Chondrocyte (in vitro differentiated cells): ENCODE results near the gene URB1. TPM values are rescaled to one million over a fixed set of nuclear protein-coding genes. Genes with fewer than 3 reads are reported as not detected.
A peak's percentile ranks its signal among the peaks of the same experiment; 100 is the strongest.

Source experiments
- DNase-seq: peaks from one replicate; pipeline ENCODE4 v3.0.0; 2021; ENCODE audit warnings: mixed read lengths, low spot score
- H3K27ac Mint-ChIP-seq: one replicate; pipeline ENCODE4 v1.8.0; 2021; ENCODE audit warnings: mild to moderate bottlenecking, moderate library complexity, mixed read lengths; ENCODE audit not compliant: unreplicated experiment
- H3K27me3 Mint-ChIP-seq: 2 replicates; pipeline ENCODE4 v1.8.0; 2021; ENCODE audit warnings: low read depth, mixed read lengths
- H3K36me3 Mint-ChIP-seq: 2 replicates; pipeline ENCODE4 v1.8.0; 2021; ENCODE audit warnings: low read depth, mixed read lengths
- H3K4me1 Mint-ChIP-seq: 2 replicates; pipeline ENCODE4 v1.8.0; 2021; ENCODE audit warnings: low read depth, mild to moderate bottlenecking, mixed read lengths
- H3K4me3 Mint-ChIP-seq: one replicate; pipeline ENCODE4 v1.8.0; 2021; ENCODE audit warnings: mild to moderate bottlenecking, moderate library complexity, mixed read lengths; ENCODE audit not compliant: unreplicated experiment
- H3K9me3 Mint-ChIP-seq: 2 replicates; pipeline ENCODE4 v1.8.0; 2021; ENCODE audit warnings: low read depth, mixed read lengths
- CTCF ChIP-seq: fragments of 200-600 bp; sonication (generic); IDR thresholded peaks from 2 replicates; pipeline ENCODE4 v1.5.0; 2021; ENCODE audit warnings: antibody characterized with exemption, mild to moderate bottlenecking, moderate library complexity
- total RNA-seq: library from RNA; stranded (reverse); gene quantifications from 3 replicates; pipeline ENCODE4 v1.2.1, GENCODE V29; 2021

The URB1 gene
- total RNA-seq, 1 donor from 2014 or later = 15.1 TPM

- peaks cover 60% of the 10 kb centered on the region for H3K36me3 Mint-ChIP-seq
- H3K9me3 Mint-ChIP-seq = peaks cover 17% of the 10 kb centered on the region
Measured at GRCh38 chr21:32346951-32347350, 45.9 kb downstream of the URB1 start.

GRCh38 chr21:32340863-32341848 is 51.7 kb downstream of the URB1 start:
- TF ChIP-seq CTCF = no peak
- Mint-ChIP-seq H3K27me3 (no peaks in the 10 kb centered on the region), H3K4me1 (peaks cover 33% of the 10 kb centered on the region), H3K4me3 (no peak overlapping the region), H3K36me3 (peaks cover 49% of the 10 kb centered on the region), H3K27ac (peak overlapping the region; percentile 58), H3K9me3 (peaks cover 17% of the 10 kb centered on the region)
- DNase-seq = no peak

More at GRCh38 chr21:32346951-32347350, 45.9 kb downstream of the URB1 start:
- Mint-ChIP-seq H3K27ac (no peak overlapping the region), H3K4me1 (no peaks in the 10 kb centered on the region), H3K27me3 (no peaks in the 10 kb centered on the region), H3K4me3 (no peak overlapping the region)
- no peak for DNase-seq
- no peak for TF ChIP-seq CTCF

GRCh38 chr21:32338209-32338921 is 54.4 kb downstream of the URB1 start:
- no peaks in the 10 kb centered on the region for H3K27me3 Mint-ChIP-seq
- peaks cover 49% of the 10 kb centered on the region for H3K4me1 Mint-ChIP-seq
- H3K27ac Mint-ChIP-seq = peak overlapping the region; percentile 42
- DNase-seq = no peak
- peaks cover 2% of the 10 kb centered on the region for H3K9me3 Mint-ChIP-seq
- H3K36me3 Mint-ChIP-seq = peaks cover 35% of the 10 kb centered on the region
- TF ChIP-seq CTCF = no peak
- H3K4me3 Mint-ChIP-seq = no peak overlapping the region

- DNase-seq = no peak
- Mint-ChIP-seq H3K27me3 (no peaks in the 10 kb centered on the region), H3K4me3 (no peak overlapping the region), H3K9me3 (peaks cover 5% of the 10 kb centered on the region), H3K36me3 (peaks cover 40% of the 10 kb centered on the region), H3K27ac (peak overlapping the region; percentile 91), H3K4me1 (peaks cover 49% of the 10 kb centered on the region)
- TF ChIP-seq CTCF = no peak
Measured at GRCh38 chr21:32337206-32337605, 55.6 kb downstream of the URB1 start.

GRCh38 chr21:32336711-32337110 is 56.1 kb downstream of the URB1 start:
- TF ChIP-seq CTCF = no peak
- no peak overlapping the region for H3K4me3 Mint-ChIP-seq
- H3K27ac Mint-ChIP-seq = peak overlapping the region; percentile 96
- H3K27me3 Mint-ChIP-seq = no peaks in the 10 kb centered on the region
- peaks cover 49% of the 10 kb centered on the region for H3K4me1 Mint-ChIP-seq
- DNase-seq = no peak
- peaks cover 5% of the 10 kb centered on the region for H3K9me3 Mint-ChIP-seq
- H3K36me3 Mint-ChIP-seq = peaks cover 42% of the 10 kb centered on the region
